Glutamatergic neuron (in vitro differentiated cells): ENCODE results near the gene ZFAND3. TPM values are rescaled to one million over a fixed set of nuclear protein-coding genes. Genes with fewer than 3 reads are reported as not detected.

ENCODE experiments used
- DNase-seq: peaks from one replicate; pipeline ENCODE4 v3.0.0; 2022
- H3K27ac Mint-ChIP-seq: one replicate; pipeline ENCODE4 v1.8.0; 2020; ENCODE audit warnings: mild to moderate bottlenecking, mixed read lengths, inconsistent platforms; ENCODE audit not compliant: unreplicated experiment
- H3K27me3 Mint-ChIP-seq: one replicate; pipeline ENCODE4 v1.8.0; 2020; ENCODE audit warnings: mild to moderate bottlenecking, moderate library complexity, mixed read lengths, inconsistent platforms; ENCODE audit not compliant: unreplicated experiment
- H3K36me3 Mint-ChIP-seq: one replicate; pipeline ENCODE4 v1.8.0; 2020; ENCODE audit warnings: mild to moderate bottlenecking, mixed read lengths, inconsistent platforms; ENCODE audit not compliant: unreplicated experiment
- H3K4me1 Mint-ChIP-seq: one replicate; pipeline ENCODE4 v1.8.0; 2020; ENCODE audit warnings: mild to moderate bottlenecking, low read depth, mixed read lengths, inconsistent platforms; ENCODE audit not compliant: unreplicated experiment
- H3K4me3 Mint-ChIP-seq: one replicate; pipeline ENCODE4 v1.8.0; 2020; ENCODE audit warnings: mild to moderate bottlenecking, mixed read lengths, inconsistent platforms; ENCODE audit not compliant: unreplicated experiment
- H3K9me3 Mint-ChIP-seq: one replicate; pipeline ENCODE4 v1.8.0; 2020; ENCODE audit warnings: mild to moderate bottlenecking, moderate library complexity, mixed read lengths, inconsistent platforms; ENCODE audit not compliant: unreplicated experiment
- total RNA-seq: library from RNA; stranded (reverse); fragmentation: NEBNext Ultra II Directional; extraction: Animal tissue kit (Norgen Biotek cat#: 25700); gene quantifications from one replicate; pipeline ENCODE4 v1.2.1, GENCODE V29; 2021; ENCODE audit not compliant: unreplicated experiment
- TF ChIP-seq, protein P1 (sequence below): fragments of 200-600 bp; sonication (generic); IDR thresholded peaks from one replicate; pipeline ENCODE4 v1.5.0; 2021; ENCODE audit not compliant: partially characterized antibody, unreplicated experiment

Gene ZFAND3
- total RNA-seq, 1 donor from 2014 or later = 115 TPM

GRCh38 chr6:38018755-38019165 is 199.2 kb downstream of the ZFAND3 start:
- peak overlapping the region; percentile 10 for H3K27ac Mint-ChIP-seq
- H3K9me3 Mint-ChIP-seq = no peaks in the 10 kb centered on the region

GRCh38 chr6:38020593-38020992 is 201.1 kb downstream of the ZFAND3 start:
- Mint-ChIP-seq H3K27ac (peak overlapping the region; percentile 74), H3K27me3 (peaks cover 2% of the 10 kb centered on the region), H3K9me3 (no peaks in the 10 kb centered on the region), H3K36me3 (no peaks in the 10 kb centered on the region), H3K4me1 (peaks cover 16% of the 10 kb centered on the region), H3K4me3 (no peak overlapping the region)
- TF ChIP-seq, protein P1, sequence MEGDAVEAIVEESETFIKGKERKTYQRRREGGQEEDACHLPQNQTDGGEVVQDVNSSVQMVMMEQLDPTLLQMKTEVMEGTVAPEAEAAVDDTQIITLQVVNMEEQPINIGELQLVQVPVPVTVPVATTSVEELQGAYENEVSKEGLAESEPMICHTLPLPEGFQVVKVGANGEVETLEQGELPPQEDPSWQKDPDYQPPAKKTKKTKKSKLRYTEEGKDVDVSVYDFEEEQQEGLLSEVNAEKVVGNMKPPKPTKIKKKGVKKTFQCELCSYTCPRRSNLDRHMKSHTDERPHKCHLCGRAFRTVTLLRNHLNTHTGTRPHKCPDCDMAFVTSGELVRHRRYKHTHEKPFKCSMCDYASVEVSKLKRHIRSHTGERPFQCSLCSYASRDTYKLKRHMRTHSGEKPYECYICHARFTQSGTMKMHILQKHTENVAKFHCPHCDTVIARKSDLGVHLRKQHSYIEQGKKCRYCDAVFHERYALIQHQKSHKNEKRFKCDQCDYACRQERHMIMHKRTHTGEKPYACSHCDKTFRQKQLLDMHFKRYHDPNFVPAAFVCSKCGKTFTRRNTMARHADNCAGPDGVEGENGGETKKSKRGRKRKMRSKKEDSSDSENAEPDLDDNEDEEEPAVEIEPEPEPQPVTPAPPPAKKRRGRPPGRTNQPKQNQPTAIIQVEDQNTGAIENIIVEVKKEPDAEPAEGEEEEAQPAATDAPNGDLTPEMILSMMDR = no peak
- DNase-seq = no peak

More at GRCh38 chr6:38018755-38019165, 199.2 kb downstream of the ZFAND3 start:
- H3K36me3 Mint-ChIP-seq = no peaks in the 10 kb centered on the region
- H3K4me1 Mint-ChIP-seq = peaks cover 16% of the 10 kb centered on the region
- no peaks in the 10 kb centered on the region for H3K27me3 Mint-ChIP-seq
- TF ChIP-seq, protein P1 = no peak
- no peak overlapping the region for H3K4me3 Mint-ChIP-seq
- DNase-seq = no peak

- Mint-ChIP-seq H3K27me3 (peaks cover 2% of the 10 kb centered on the region), H3K4me1 (peaks cover 16% of the 10 kb centered on the region), H3K9me3 (no peaks in the 10 kb centered on the region), H3K4me3 (no peak overlapping the region), H3K36me3 (no peaks in the 10 kb centered on the region), H3K27ac (no peak overlapping the region)
- no peak for DNase-seq
- TF ChIP-seq, protein P1 = no peak
These were observed 201.5 kb downstream of the ZFAND3 start for GRCh38 chr6:38021029-38021428.

DNA sequence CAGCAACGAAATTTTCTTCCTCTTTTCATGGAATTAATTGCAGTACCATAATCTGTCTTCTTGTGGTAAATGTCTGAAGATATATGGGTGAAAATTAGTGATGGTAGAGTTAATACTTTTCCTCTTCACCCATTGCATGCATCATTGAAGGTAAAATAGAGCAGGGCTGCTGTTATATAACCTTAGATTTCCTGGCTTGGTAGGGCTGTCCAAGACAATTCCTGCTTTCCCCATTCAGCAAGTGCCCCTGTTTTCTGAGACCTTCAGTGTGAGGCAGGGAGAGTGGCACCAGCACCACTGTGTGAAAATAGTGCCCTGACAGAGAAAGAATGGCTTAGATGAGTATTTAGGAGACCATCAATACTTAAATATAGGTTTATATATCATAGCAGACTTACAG is 202.0 kb downstream of the ZFAND3 start:
- no peak for DNase-seq
- peaks cover 1% of the 10 kb centered on the region for H3K9me3 Mint-ChIP-seq
- H3K4me1 Mint-ChIP-seq = peaks cover 18% of the 10 kb centered on the region
- H3K27me3 Mint-ChIP-seq = peaks cover 2% of the 10 kb centered on the region
- H3K27ac Mint-ChIP-seq = no peak overlapping the region
- no peak overlapping the region for H3K4me3 Mint-ChIP-seq
- TF ChIP-seq, protein P1 = no peak
- no peaks in the 10 kb centered on the region for H3K36me3 Mint-ChIP-seq

DNA sequence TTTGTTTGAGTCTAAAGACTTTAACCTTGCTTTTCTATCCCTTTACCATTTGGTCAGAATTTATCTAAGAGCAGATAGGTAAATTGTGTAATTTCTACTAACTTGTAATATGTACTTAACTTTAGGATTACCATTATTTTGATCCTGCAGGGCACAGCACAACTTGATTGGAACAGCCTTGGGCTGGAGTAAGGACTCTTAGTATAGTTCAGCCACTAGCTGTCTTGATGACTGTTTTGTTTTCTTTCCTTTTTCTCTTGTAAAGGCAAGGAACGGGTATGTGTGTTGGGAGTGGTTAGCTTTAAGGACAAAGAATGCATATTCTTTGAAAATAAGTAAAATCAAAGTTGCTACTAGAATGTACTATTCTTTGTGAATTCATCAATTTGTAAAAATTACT is 203.2 kb downstream of the ZFAND3 start:
- DNase-seq = no peak
- TF ChIP-seq, protein P1 = no peak
- Mint-ChIP-seq H3K9me3 (peaks cover 4% of the 10 kb centered on the region), H3K4me1 (peaks cover 24% of the 10 kb centered on the region), H3K27me3 (peaks cover 2% of the 10 kb centered on the region), H3K4me3 (no peak overlapping the region), H3K36me3 (no peaks in the 10 kb centered on the region), H3K27ac (no peak overlapping the region)
